HepG2 (cell line): ENCODE data around the gene PDS5B. TPM values are rescaled to one million over a fixed set of nuclear protein-coding genes. Genes with fewer than 3 reads are reported as not detected.

ENCODE experiments used
- ATAC-seq: fragments of 200-7000 bp; cut with Tn5 transposase; 3 replicates; pipeline ENCODE4 v1.9.1; 2020; ENCODE audit warnings: mild to moderate bottlenecking, moderate library complexity
- BruUV-seq: library from RNA; stranded (reverse); fragments of 400-500 nt; replicated peaks from 2 replicates; lab custom pipeline; 2021; lab: Mats Ljungman, UMichigan
- CTCF ChIA-PET: fragments of 300-600 bp; formaldehyde crosslinking; extraction: SDS; loops from one replicate; lab custom pipeline; 2021; ENCODE audit warnings: low total read pairs, inconsistent platforms, low intra/inter-chr PET ratio; lab: Yijun Ruan, JAX
- POLR2A ChIA-PET: fragments of 350-600 bp; sonication (Branson Sonifier 250); formaldehyde crosslinking; loops from one replicate; lab custom pipeline; 2020; ENCODE audit warnings: antibody characterized with exemption, inconsistent platforms; lab: Yijun Ruan, JAX
- DNase-seq: peaks from one replicate; pipeline ENCODE4 v3.0.0-alpha.2; 2015; ENCODE audit warnings: low spot score
- FAIRE-seq: peaks from 3 replicates; lab custom pipeline; 2011; peaks lifted over from hg19 to GRCh38; lab: Jason Lieb, UNC
- H2AFZ ChIP-seq: one replicate; pipeline ENCODE4 v1.6.1; 2011; ENCODE audit warnings: low read length, inconsistent platforms
- H3K27ac ChIP-seq: fragments of 300-600 bp; 3 replicates; pipeline ENCODE4 v1.8.0; 2011; ENCODE audit warnings: mixed run types, mild to moderate bottlenecking, mixed read lengths, low read length, inconsistent platforms; ENCODE audit not compliant: insufficient read depth; ENCODE audit errors: extremely low read length
- H3K27me3 ChIP-seq, 2 experiments: fragments of 200-600 bp in 1 of 2; 2 replicates in 1 of 2; 3 replicates in 1 of 2; pipeline versions ENCODE4 v1.6.0 to v1.8.0; 2011; ENCODE audit warnings: low read length in 2 of 2, mild to moderate bottlenecking in 2 of 2, moderate library complexity in 2 of 2, inconsistent platforms in 1 of 2; ENCODE audit not compliant: insufficient read depth in 2 of 2, control insufficient read depth in 1 of 2
- H3K36me3 ChIP-seq, 2 experiments: fragments of 200-600 bp in 1 of 2; replicated peaks in 1 of 2; 2 replicates in 1 of 2; 3 replicates in 1 of 2; pipeline versions ENCODE4 v1.5.1 to v1.8.0; 2011; ENCODE audit warnings: low read length in 2 of 2, inconsistent platforms in 1 of 2; ENCODE audit not compliant: insufficient read depth in 2 of 2, control insufficient read depth in 1 of 2
- H3K4me1 ChIP-seq: 2 replicates; pipeline ENCODE4 v1.5.1; 2012; ENCODE audit warnings: low read length, inconsistent platforms; ENCODE audit not compliant: insufficient read depth
- H3K4me2 ChIP-seq: 2 replicates; pipeline ENCODE4 v1.6.0; 2011; ENCODE audit warnings: low read depth, low read length, inconsistent platforms
- H3K4me3 ChIP-seq, 3 experiments: fragments of 200-600 bp in 1 of 3; sonication (generic), shearing (Covaris generic) in 1 of 3; replicated peaks in 1 of 3; 2 replicates each; pipeline ENCODE4 v1.5.1; 2011 to 2016; ENCODE audit warnings: low read length in 3 of 3, inconsistent platforms in 2 of 3, low read depth in 2 of 3, mild to moderate bottlenecking in 2 of 3, control low read depth in 1 of 3, mixed read lengths in 1 of 3; ENCODE audit not compliant: insufficient read depth in 1 of 3
- H3K79me2 ChIP-seq: one replicate; pipeline ENCODE4 v1.6.1; 2011; ENCODE audit warnings: low read length, inconsistent platforms; ENCODE audit not compliant: insufficient read depth
- H3K9ac ChIP-seq: 2 replicates; pipeline ENCODE4 v1.6.0; 2011; ENCODE audit warnings: mild to moderate bottlenecking, low read depth, low read length, inconsistent platforms; ENCODE audit not compliant: insufficient read depth
- H3K9me3 ChIP-seq: 2 replicates; pipeline ENCODE4 v1.5.1; 2012; ENCODE audit warnings: mild to moderate bottlenecking, low read length
- H4K20me1 ChIP-seq: 2 replicates; pipeline ENCODE4 v1.6.0; 2011; ENCODE audit warnings: inconsistent platforms, mild to moderate bottlenecking, low read length, moderate library complexity; ENCODE audit not compliant: insufficient read depth
- ARNTL ChIP-seq: sonication (generic); formaldehyde crosslinking; IDR thresholded peaks from 2 replicates; pipeline ENCODE4 v1.4.0; 2020; ENCODE audit warnings: mild to moderate bottlenecking, missing genetic modification reagents
- MTF1 ChIP-seq: sonication (generic); formaldehyde crosslinking; IDR thresholded peaks from 2 replicates; pipeline ENCODE4 v1.5.0; 2020; ENCODE audit warnings: missing genetic modification reagents
- NR2F6 ChIP-seq, 2 experiments: IDR thresholded peaks; 2 replicates each; pipeline ENCODE4 v1.6.1; 2016; ENCODE audit warnings: antibody characterized with exemption in 1 of 2, mild to moderate bottlenecking in 1 of 2
- RFX1 ChIP-seq: fragments of 450-650 bp; IDR thresholded peaks from 2 replicates; pipeline ENCODE4 v1.6.1; 2017
- ZFYVE20 ChIP-seq: sonication (generic); formaldehyde crosslinking; IDR thresholded peaks from 2 replicates; pipeline ENCODE4 v1.8.0; 2023; ENCODE audit warnings: low read depth, mild to moderate bottlenecking, moderate library complexity, missing genetic modification reagents, borderline replicate concordance
- ZNF121 ChIP-seq: sonication (generic); formaldehyde crosslinking; IDR thresholded peaks from 2 replicates; pipeline ENCODE4 v1.5.0; 2020; ENCODE audit warnings: mild to moderate bottlenecking, missing genetic modification reagents
- ZNF180 ChIP-seq: sonication (generic); formaldehyde crosslinking; IDR thresholded peaks from 2 replicates; pipeline ENCODE4 v1.4.0; 2020; ENCODE audit warnings: low read depth, missing genetic modification reagents, borderline replicate concordance
- ZNF558 ChIP-seq: sonication (generic); formaldehyde crosslinking; IDR thresholded peaks from 2 replicates; pipeline ENCODE4 v1.9.0; 2022; ENCODE audit warnings: mild to moderate bottlenecking, missing genetic modification reagents, borderline replicate concordance
- ZNF746 ChIP-seq: sonication (generic); formaldehyde crosslinking; IDR thresholded peaks from 2 replicates; pipeline ENCODE4 v1.8.0; 2022; ENCODE audit warnings: mild to moderate bottlenecking, missing genetic modification reagents
- WGBS: methylation state at CpG from one replicate; pipeline ENCODE4 v1.1.6; 2017; ENCODE audit warnings: low lambda C conversion rate; 5-methylcytosine and 5-hydroxymethylcytosine counted together
- in situ Hi-C: cut with HindIII; loops from 2 replicates; pipeline ENCODE4 v1.10.0; 2017; ENCODE audit warnings: low pct_unique_long_range_greater_than_20kb; ENCODE audit not compliant: extremely low pct_ligation_motif_present
- intact Hi-C: fragments of 100-400 bp; cut with micrococcal nuclease; formaldehyde crosslinking; loops from one replicate; pipeline ENCODE4 v1.10.0; 2022; ENCODE audit not compliant: unreplicated experiment
- polyA plus RNA-seq, 8 experiments: library from polyadenylated mRNA; depleted of rRNA in 3 of 8; stranded (reverse) in 7 of 8; unstranded in 1 of 8; fragments of >200 nt; fragmentation: Illumina TruSeq in 4 of 8; extraction: Trizol in 4 of 8; gene quantifications; 2 replicates each; pipeline versions ENCODE4 v1.2.1 to v1.2.3, GENCODE V29; 2011 to 2016; ENCODE audit warnings: low read depth in 4 of 8, missing spikeins in 1 of 8, mixed read lengths in 1 of 8; ENCODE audit not compliant: insufficient read depth in 1 of 8
- total RNA-seq, 5 experiments: library from RNA; depleted of rRNA; stranded (reverse); fragments of >200 nt; fragmentation: Illumina TruSeq; extraction: Trizol; gene quantifications; 2 replicates each; pipeline ENCODE4 v1.2.3, GENCODE V29; 2016; ENCODE audit warnings: low read depth in 1 of 5
- TF ChIP-seq, protein P1 (sequence below): sonication (generic); formaldehyde crosslinking; IDR thresholded peaks from 2 replicates; pipeline ENCODE4 v1.8.0; 2022; ENCODE audit warnings: missing genetic modification reagents, mild to moderate bottlenecking, borderline replicate concordance

Gene PDS5B
- total and polyA plus RNA-seq, 2 of the 13 experiments (the other 11 are each of a cell fraction or from before 2014, with no cell fraction given), result 5.8 to 24.6 TPM

DNA sequence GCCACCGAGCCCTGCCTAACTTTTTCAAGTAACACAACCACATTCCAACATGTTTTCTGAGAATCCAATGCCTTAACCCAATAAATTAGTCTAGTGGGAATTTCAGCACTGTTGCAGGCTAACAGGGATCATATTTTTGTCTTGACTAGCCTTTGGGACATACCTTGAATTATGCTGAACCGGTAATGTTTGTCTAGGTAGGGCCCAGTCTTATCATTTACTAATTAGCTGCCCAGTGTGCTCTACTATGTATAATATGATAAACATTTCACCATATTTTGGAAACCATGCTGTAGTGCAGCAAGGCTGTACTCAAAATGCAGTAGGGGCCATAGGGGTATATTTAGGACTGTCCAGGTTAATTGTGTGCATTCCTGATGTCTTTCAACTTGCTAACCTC, 3.3 kb upstream of the PDS5B start:
- ChIA-PET POLR2A (no interaction called here), CTCF (no interaction called here)
- in situ Hi-C loops, result loop anchor here (10.0 to 25.0 kb wide), 2 partner anchors 332 to 954 kb away; no protein-coding TSS in a partner anchor
- no peak for DNase-seq
- Histone ChIP-seq H4K20me1 (no peaks in the 10 kb centered on the region), H2AFZ (no peak overlapping the region), H3K4me1 (peaks cover 7% of the 10 kb centered on the region; the same call in 1 of the 2 replicates), H3K79me2 (peaks cover 10% of the 10 kb centered on the region), H3K4me2 (no peak overlapping the region), H3K27ac (no peak overlapping the region), H3K36me3 (no peaks in the 10 kb centered on the region), H3K27me3 (no peaks in the 10 kb centered on the region; a peak in 1 of 5 replicates), H3K9me3 (peaks cover 9% of the 10 kb centered on the region), H3K4me3 (no peak overlapping the region), H3K9ac (no peak overlapping the region)
- ATAC-seq, result no peak
- 0% methylated on average over 2 of the region's 2 CpGs for WGBS
- intact Hi-C loops, result loop anchor here (5.0 kb wide), 2 partner anchors 206 to 671 kb away; no protein-coding TSS in a partner anchor
- no TSS peak for BruUV-seq
- no peak for TF ChIP-seq RFX1
- no peak for TF ChIP-seq ZFYVE20 (CRISPR knock-in tag)
- TF ChIP-seq ZNF121 (CRISPR knock-in tag), result no peak
- no peak for TF ChIP-seq ZNF180 (CRISPR knock-in tag)
- TF ChIP-seq, protein P1, sequence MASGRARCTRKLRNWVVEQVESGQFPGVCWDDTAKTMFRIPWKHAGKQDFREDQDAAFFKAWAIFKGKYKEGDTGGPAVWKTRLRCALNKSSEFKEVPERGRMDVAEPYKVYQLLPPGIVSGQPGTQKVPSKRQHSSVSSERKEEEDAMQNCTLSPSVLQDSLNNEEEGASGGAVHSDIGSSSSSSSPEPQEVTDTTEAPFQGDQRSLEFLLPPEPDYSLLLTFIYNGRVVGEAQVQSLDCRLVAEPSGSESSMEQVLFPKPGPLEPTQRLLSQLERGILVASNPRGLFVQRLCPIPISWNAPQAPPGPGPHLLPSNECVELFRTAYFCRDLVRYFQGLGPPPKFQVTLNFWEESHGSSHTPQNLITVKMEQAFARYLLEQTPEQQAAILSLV (CRISPR knock-in tag), result no peak
- TF ChIP-seq ZNF558 (CRISPR knock-in tag), result no peak
- no peak for TF ChIP-seq MTF1
- no peak for TF ChIP-seq NR2F6 (IDR thresholded peaks at IDR 0.05)
- no peak for TF ChIP-seq NR2F6 (CRISPR knock-in tag; IDR thresholded peaks at IDR 0.05)
- no peak for TF ChIP-seq ARNTL (CRISPR knock-in tag)
- no peak for TF ChIP-seq ZNF746 (CRISPR knock-in tag)
- no peak for FAIRE-seq
